ENCODE data around the gene PRRG1.
"Not testable (repeated sequence)": the region's sequence is repeated elsewhere in the genome, so short reads cannot be mapped to it uniquely, and the experiment has no call there.

PRRG1 gene
- total RNA-seq = 2.9 to 6.6 (median 5.3) reads per million in 17 experiments

DNA sequence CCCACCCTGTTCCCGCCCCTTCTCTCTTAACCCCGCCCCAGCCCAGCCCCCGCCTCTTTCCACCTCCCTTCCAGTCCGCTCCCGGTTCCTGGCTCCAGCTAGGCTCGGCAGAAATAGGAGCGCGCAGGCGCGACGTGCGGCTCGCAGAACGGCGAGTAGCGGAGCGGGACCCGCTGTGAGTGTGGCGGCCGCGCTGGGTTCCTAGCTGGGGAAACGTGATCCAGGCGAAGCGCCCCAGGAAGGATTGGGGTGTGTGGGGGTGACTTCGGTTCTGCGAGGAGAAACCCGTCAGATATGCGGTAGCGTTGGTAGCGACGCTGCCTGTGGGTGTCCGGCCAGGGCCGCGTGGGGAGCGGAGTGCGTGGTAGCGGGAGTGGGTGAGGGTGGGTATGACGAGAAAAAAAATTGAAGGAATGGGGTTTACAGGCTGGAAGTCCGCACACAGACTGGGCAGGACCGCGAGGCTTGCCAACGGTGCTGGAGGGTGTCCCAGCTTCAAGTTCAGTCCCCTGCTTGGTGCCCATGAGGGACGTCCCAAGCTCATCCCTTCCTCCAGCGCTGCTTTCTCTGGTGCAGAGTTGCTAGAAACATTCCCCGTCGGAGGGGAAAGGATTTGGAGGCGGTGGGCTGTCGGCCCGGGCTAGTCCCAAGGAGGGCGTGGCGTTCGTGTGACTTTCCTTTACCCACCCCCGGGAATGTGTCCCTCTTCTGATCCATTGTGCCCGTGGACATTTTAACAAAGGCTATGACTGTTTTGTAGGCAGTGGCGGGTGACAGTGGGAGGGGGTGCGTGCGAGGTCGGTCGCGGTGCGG, at the start of gene PRRG1:
Gene PRRG1 (plus strand): TSS at position 144 of the 813 bp plus-strand sequence. CDS start 56,886 bp downstream, outside the sequence.
- peak; percentile 64 to 82 (median 76) for DNase-seq

DNA sequence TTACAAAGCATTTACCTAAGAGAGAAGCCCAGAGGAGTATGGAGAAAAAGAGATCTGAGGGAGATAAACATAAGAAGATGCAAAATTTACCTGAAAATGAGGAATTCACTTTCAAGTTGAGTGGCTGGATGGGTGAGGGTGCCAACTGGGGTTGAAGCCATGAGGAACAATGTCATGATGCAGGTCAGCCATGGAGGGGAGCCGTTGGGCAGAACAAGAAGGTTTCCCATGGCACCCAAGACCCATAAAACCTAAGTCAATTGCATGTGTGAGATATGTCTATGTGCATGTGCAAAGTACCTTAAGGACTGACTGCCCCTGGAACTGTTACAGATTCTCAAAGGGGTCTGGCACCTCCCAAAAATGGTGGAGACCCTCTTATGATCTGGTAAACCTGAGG, 46.6 kb upstream of the PRRG1 start:
- DNase-seq = peak in 3 of 4 experiments; percentile 1 to 16 (median 7)

DNA sequence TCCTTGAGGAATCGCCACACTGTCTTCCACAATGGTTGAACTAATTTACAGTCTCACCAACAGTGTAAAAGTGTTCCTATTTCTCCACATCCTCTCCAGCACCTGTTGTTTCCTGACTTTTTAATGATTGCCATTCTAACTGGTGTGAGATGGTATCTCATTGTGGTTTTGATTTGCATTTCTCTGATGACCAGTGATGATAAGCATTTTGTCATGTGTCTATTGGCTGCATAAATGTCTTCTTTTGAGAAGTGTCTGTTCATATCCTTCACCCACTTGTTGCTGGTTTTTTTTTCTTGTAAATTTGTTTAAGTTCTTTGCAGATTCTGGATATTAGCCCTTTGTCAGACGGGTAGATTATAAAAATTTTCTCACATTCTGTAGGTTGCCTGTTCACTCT, 43.9 kb upstream of the PRRG1 start:
- not testable (repeated sequence) for DNase-seq

DNA sequence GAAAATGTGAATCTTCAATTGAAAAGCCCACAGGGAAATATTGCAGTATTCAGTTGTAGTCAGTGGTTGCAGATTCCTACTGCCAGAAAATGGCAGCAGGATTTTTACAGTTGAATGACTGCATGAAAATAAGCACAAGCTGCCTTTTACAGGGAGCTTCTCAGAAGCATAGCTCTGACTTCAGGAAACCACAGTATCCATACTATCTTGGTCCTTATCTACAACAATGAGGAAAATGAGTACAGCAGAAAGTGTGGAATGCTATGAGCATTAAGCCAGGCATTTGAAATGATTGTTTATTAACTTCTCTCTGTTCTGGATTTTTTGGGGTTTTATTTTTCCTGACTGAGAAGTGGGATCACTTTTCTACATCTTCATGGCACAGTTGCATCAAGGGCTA, 34.6 kb upstream of the PRRG1 start:
- DNase-seq = no peak

DNA sequence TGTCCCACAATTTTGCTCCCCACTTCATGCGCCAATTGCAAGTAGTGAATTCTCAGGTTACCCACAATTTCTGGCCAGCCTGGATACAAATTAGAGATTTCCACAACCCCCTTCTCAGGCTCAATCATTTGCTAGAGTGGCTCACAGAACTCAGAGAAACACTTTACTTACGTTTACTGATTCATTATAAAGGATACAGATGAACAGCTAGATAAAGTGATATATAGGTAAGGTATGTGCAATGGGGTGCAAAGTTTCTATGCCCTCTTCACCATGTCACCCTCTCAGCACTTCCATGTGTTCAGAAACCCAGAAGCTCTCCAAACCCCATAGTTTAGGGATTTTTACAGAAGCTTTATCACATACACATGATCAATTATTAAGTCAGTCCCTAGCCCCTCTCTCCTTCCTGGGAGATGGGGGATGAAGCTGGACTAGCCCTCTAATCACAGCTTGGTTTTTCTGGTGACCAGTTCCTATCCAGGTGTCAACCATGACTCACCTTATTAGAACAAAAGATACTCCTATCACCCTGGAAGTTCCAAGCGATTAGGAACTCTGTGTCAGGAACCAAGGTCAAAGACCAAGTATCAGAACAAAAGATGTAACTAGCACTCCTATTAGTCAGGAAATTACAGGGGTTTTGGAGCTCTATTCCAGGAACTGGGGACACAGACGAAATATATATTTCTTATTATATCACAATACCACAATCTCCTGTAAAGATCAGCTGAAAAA, 33.5 kb upstream of the PRRG1 start:
- DNase-seq = no peak

DNA sequence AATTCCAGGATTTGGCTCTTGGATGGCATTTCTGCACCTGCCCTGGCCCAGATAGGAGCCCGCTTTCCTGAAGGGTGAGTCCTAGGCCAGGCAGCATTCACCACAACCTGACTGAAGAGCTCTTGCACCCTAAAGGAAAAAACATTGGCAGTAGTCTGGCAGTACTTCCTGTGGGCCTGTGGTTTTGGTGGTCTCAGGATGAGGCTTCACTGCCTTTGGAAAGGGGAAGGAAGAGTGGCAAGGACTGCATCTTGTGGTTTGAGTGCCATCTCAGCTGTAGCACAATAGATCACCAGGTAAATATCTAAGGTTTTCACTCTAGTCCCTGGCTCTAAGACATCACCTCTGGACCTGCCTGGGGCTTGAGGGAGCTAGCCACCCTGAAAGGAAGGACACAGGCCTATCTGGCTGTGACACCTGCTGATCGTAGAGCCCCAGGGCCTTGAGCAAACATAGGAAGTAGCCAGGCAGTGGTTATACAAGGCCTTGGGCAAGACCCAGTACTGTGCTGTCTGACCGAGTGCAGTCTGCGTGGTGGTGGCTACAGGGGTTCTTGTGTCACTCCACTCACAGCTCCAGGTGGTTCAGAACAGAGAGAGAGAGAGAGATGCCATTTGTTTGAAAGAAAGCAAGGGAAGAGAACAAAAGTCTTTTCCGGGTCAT, 28.5 kb upstream of the PRRG1 start:
- no peak for DNase-seq

DNA sequence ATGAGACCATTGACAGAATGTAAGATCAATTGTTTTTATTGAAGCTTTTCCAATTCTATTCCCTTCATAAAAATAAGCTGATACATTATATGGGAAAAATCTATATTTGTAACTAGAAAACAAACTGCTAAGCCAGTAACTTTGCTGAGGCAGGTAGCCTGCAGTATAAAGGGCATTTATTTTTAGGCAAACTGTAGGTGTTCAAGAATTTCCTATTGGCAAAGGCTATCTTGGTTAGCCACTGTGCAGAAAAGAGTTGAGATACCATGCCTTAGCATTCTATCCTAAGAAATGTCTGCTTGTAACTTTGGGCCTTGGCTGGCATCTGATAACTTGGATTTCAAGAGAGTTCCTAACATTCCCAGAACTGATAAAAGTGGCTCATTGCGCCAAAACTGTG, 18.5 kb upstream of the PRRG1 start:
- DNase-seq = no peak

DNA sequence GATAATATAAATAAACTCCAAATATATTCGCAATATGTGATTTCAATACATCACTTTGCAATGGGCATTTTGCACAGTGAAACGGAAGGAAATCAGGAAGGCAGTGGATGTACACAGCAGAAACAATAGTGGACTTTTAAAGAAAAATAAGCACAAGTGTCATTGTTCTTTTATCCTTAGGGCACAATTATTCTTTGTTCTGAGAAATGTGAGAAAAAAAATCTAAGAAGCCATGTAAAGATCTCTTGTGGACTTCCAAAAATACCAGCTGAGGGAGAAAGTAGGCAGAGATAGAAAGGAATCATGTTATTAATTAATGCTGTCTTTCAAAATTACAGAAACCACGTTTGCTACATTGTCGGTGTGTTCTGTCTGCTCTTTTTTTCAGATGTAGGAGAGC, 17.6 kb upstream of the PRRG1 start:
- DNase-seq = no peak

DNA sequence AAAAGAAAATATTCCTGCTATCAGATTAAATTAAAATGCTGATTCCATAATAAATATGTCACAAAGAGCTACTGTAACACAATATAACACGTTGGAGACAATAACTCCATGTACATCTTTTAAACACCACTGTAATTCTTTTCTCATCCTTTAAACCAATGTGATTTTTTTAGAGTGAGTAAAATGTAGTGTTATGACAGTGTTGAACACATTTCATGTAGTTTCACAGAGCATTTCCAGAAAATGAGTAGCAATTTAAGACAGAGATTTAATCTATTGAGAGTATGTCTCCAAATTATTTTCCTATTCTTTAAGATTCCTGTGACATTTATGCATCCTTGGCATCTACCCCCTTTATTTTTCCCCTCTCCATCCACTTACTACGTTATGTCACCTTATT, 17.1 kb upstream of the PRRG1 start:
- no peak for DNase-seq

DNA sequence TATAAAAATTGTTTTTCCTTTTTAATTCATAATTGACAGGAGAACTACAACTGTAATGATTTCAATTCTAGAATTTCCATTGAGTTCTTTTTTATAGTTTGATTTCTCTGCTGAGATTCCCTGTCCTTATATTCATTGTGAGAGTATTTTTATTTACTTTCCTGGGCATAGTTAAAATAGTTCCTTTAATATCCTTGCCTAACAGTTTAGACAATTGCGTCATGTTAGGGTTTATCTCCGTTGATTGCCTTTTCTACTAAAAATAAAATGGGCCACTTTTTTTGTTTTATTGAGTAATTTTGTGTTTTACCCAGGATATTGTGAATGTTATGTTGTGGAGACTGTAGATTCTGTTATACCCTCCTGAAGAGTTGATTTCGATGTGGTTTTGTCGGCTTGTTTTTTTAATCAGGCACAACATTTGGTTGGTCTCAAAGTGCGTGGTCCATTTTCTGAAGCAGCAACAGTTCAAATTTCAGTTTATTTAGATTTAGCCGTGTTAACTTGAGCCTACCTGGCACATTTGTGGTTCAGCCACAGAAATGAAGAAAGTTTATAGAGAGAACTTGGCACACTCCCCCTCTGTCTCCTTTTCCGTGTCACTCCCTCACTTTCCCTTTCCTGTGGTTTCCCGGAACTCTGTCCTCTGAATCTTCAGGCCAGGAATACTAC, 16.0 kb upstream of the PRRG1 start:
- peak in 2 of 4 experiments; percentile 3 to 8 for DNase-seq

DNA sequence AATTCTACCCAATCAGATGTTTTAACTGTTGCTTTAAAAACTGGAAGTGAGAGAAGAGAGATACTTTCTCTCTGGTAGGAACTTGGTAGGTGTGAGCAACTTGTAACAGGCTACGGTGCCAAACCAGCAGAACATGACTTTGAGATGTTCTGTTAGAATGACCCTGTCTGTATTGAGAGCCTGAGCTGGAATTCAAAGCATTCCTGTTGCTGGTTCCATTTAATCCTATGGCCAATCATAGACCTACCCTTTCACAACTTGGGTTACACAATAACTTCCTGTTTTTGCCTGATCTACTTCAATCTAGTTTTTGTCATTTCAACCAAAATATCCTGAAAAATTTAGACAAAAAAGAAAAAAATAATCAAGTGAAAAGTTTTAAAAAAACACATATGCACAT, 1.7 kb upstream of the PRRG1 start:
- DNase-seq = peak; percentile 8 to 59 (median 38)

DNA sequence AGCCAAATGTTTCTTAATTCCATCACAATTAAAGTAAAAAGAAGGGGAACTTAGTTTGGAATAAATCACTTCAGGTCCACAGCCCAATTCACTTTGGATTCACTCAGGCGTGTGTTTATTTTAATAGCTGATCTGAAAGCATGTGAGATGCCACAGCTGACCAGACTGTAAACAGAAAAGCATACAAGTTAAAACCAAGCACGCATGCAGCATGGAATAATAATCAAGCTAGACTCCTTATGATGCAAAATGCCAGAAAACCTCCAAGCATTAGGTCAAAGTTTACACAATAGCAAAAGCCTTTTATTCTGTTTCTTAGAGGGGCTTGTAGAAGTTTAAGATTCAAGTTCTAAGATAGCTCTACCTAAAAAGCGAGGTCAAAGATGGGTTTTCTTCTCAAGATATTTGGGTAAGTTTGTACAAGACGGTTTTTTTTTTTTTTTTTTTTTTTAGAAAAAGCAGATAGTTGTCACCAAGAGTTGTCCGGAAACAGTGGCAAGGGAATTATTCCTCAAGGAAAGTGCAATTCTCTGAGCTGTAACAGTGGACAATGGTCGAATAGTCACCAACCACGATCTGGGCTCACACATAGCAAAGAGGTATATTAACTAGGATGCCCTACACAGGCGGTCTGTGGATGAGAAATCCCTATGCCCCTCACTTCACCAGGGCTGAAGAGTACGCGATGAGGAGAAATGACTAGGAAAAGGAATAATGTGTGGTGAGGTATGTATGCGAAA, 763 bp upstream of the PRRG1 start:
- DNase-seq = no peak

DNA sequence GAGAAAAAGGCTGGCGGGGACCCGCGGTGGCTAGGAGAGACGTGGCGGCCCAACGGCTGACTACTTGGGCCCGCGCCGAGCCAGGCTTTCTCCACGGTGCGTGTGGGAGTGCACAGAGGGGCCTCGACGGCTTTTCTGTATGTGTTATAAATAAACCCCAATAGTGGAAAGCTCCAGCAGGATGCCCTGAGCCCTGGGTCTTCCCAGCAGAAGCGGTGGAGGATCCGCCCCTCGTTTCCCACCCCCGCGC, 268 bp upstream of the PRRG1 start:
- no peak for DNase-seq

DNA sequence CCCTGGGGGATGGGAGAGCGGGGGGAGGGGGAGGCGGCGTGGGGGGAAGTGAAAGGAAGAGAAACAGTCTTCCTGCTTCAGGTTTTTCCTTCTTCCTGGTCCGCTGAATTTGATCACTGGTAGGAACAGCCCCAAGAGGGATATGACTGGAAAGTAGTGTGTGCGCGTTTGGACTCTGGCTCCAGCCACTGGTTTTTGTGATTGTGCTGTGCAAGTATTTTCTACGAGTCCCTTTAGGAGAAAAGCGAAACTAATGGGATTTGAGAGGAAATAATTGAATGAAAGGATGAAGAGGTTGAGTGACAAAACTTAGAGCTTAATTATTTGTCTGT, 836 bp downstream of the PRRG1 start:
- peak in 1 of 4 experiments; percentile 7 for DNase-seq

DNA sequence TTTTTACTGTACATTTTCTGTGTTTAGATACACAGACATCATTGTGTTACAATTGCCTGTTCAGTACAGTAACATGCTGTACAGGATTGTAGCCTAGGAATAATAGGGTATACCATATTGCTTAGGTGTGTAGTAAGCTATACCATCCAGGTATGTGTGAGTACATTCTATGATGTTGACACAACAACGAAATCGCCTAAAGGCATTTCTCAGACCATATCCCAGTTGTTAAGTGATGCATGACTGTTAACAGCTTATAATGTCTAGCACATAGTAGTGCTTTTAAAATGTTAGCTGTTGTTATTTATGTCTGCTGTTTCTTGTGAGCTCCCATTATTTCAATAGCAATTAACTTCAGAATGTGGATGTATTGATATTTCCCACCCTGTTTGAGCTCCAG, 4.5 kb downstream of the PRRG1 start:
- no peak for DNase-seq

DNA sequence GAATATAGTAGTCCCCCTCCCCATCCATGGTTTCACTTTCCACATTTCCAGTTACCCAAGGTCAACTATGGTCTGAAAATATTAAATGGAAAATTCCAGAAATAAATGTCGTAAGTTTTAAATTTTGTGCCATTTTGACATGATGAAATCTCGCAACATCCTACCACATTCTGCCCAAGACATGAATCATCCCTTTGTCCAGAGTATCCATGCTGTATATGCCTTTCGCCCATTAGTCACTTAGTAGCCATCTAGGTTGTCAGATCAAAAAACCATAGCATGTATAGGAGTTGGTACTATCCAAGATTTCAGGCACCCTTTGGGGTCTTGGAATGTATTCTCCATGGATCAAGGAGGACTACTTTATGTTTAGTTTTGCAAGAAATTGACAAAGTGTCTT, 8.3 kb downstream of the PRRG1 start:
- DNase-seq = no peak

DNA sequence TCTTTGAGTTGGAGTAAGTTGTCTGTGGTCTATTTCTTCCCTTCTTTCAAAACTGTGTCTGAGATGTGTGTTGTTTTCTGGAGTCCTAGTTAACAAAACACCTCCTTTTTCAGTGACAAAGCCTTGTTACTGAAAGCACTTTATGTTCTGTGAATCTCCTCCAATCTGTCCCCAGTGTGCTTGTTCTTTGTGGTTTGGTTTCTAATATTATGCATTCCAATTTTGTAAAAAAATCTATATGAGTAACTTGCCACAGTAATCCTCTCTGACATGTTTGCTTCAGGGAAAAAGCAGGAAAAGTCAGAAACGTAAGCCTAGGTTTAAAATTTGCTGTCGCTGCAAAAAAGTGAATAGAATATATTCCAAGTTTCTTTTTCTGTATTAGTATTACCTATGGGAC, 12.4 kb downstream of the PRRG1 start:
- DNase-seq = no peak

DNA sequence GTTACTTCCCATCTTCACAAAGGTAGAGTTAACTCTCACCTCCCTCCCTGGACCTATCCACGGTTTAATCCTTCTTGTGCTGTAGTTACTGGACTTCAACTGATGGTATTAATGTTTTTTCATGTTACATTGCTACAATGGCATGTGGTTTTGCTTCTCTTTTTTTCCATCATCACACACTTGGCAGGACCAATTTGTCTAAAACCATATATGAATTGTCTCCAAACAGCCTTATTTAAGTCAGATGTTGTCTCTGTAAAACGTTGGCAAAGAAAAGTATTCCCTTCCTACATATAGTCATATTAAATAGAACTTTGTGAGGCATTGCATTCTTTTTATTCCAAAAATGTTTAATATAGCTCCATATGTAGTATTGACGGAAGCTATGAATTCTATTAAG, 15.5 kb downstream of the PRRG1 start:
- no peak for DNase-seq

DNA sequence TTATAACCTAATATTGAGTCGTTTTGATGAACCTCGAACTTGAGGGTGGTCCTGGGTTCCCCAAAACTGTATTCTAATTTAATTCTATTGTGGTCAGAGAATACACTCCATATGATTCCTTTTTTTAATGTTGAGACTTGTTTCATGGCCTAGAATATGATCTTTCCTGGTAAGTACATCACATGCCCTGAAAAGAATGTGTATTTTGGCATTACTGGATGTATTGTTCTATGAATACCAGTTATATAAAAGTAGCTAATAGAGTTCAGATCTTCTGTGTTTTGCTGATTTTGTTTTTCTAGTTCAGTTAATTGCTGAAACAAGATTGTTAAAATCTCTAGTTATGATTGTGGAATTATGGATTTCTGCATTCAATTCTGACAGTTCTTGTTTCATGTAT, 18.8 kb downstream of the PRRG1 start:
- DNase-seq = no peak

DNA sequence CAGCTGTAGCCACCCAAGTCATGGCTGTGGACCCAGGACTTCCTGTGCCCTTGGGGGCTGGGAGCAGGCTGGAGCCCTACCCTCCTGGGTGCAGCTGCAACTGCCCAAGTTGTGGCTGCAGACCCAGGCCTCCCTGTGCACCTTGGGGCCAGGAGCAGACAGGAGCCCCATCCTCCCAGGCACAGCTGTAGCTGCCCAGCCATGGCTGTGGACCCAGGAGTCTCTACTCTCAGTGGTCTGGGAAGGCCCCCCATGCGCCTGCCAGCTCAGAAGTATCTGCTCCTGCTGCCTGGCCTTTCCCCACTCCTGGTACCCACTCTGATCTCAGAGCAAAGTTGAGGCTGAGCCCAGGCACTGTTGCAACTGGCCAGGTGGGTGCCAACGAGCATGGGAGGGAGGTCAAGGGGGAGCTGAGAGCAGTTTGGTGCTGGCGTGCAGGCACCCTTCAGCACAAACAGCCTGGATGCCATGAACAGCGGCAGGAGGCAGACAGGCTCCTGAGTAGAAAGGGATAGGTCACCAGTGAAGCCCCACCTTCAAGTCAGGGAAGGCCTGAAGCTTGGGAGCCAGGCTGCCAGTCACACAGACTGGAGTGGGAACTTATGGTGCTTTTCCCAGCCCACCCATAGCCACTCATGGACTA, 21.5 kb downstream of the PRRG1 start:
- DNase-seq = no peak

DNA sequence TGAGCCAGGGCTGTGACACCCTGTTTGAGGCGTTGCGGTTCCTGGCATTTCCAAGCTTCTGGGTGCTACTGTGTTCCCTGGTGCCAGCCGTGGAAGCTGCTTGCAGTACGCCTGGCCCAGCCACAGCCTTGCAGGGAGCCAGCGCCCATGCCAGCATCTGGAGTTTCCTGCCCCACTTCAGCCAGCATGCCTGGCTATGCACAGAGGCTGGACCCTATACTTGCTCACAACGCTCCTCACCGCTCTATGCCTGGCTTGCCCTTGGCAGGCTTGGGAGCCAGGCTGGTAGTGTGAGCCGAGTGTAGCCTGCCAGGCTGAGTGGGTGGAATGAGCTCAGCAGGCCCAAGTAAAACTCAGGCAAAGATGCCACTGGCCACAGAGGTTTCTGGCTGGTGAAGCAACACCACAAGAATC, 22.4 kb downstream of the PRRG1 start:
- DNase-seq = peak; percentile 21 to 51 (median 44)

DNA sequence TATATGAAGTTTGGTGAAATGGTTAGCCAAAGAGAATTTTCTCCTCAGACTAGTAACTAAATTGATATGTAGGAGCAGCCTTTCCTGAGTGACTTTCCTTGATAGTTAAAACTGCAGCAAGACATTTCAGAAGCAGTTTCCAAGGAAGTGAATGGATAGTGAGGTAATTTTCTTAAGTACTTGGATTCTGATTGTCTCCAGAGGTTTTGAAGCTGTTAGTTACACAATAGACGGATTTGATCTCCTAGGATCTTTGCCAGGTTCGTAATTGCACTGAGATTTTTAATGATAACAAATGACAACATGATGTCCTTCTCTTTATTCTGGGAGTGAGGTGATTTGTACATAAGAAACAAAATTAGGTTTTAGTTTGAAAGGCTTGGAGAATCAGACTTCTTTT, 29.2 kb downstream of the PRRG1 start:
- DNase-seq = no peak
